Stomach (tissue), 9 donors: ENCODE results near the gene NME2. TPM values are rescaled to one million over a fixed set of nuclear protein-coding genes. Genes with fewer than 3 reads are reported as not detected.
"Not testable (repeated sequence)": the region's sequence is repeated elsewhere in the genome, so short reads cannot be mapped to it uniquely, and the experiment has no call there.

Experiments used
- DNase-seq, 2 donors: peaks; one replicate each; pipeline versions ENCODE4 v3.0.0 to v3.0.0-alpha.2; 2013 to 2019
- H3K27ac ChIP-seq, 5 donors: fragments of 200-600 bp in 4 of 5; sonication (generic) in 4 of 5; one replicate each; pipeline ENCODE4 v1.5.1; 2013 to 2019; ENCODE audit warnings: mild to moderate bottlenecking in 1 of 5, moderate library complexity in 1 of 5
- H3K27me3 ChIP-seq, 3 donors: fragments of 200-600 bp; sonication (generic); one replicate each; pipeline ENCODE4 v1.5.1; 2017 to 2019; ENCODE audit warnings: mixed run types in 1 of 3
- H3K36me3 ChIP-seq, 4 donors: fragments of 200-600 bp; sonication (generic); 1 replicate in 3 of 4; 2 replicates in 1 of 4; pipeline ENCODE4 v1.5.1; 2016 to 2019
- H3K4me1 ChIP-seq, 4 donors: fragments of 200-600 bp; sonication (generic); one replicate each; pipeline ENCODE4 v1.5.1; 2016 to 2019
- H3K4me3 ChIP-seq, 4 donors: fragments of 200-600 bp; sonication (generic) in 3 of 4; one replicate each; pipeline ENCODE4 v1.5.1; 2016 to 2019; ENCODE audit warnings: mild to moderate bottlenecking in 1 of 4
- H3K9me3 ChIP-seq, 4 donors: fragments of 200-600 bp; sonication (generic); one replicate each; pipeline ENCODE4 v1.5.1; 2016 to 2019
- CTCF ChIP-seq, 7 experiments: fragments of 450-650 bp in 4 of 7; fragments of 200-600 bp in 3 of 7; sonication (generic) in 3 of 7; IDR thresholded peaks; one replicate each; pipeline ENCODE4 v1.5.1; 2016 to 2019; ENCODE audit warnings: antibody characterized with exemption in 7 of 7, control low read depth in 2 of 7, mild to moderate bottlenecking in 1 of 7
- EP300 ChIP-seq: sonication (generic); formaldehyde crosslinking; IDR thresholded peaks from one replicate; pipeline ENCODE4 v1.6.1; 2017; ENCODE audit warnings: antibody characterized with exemption
- POLR2A ChIP-seq, 4 donors: fragments of 450-650 bp; IDR thresholded peaks; one replicate each; pipeline ENCODE4 v1.6.1; 2016; ENCODE audit warnings: antibody characterized with exemption in 4 of 4, control low read depth in 2 of 4, mild to moderate bottlenecking in 1 of 4, moderate library complexity in 1 of 4
- POLR2AphosphoS5 ChIP-seq, 3 donors: sonication (generic); formaldehyde crosslinking; IDR thresholded peaks; one replicate each; pipeline ENCODE4 v1.6.1; 2016; ENCODE audit warnings: antibody characterized with exemption in 3 of 3
- WGBS, 5 donors: extraction: QIAGEN DNeasy Blood & Tissue Kit in 3 of 5; methylation state at CpG; one replicate each; pipeline versions ENCODE4 v1.1.5 to v1.1.7; 2013 to 2018; 5-methylcytosine and 5-hydroxymethylcytosine counted together
- intact Hi-C: fragments of 100-400 bp; cut with DNase I; formaldehyde crosslinking; loops from one replicate; pipeline ENCODE4 v1.15.1; 2023; ENCODE audit warnings: low total_unique reads
- polyA plus RNA-seq, 3 donors: library from polyadenylated mRNA; stranded (reverse); fragments of 200-250 nt; gene quantifications; one replicate each; pipeline ENCODE4 v1.2.3, GENCODE V29; 2013
- total RNA-seq, 5 donors: library from RNA; depleted of rRNA; stranded (reverse); fragments of >200 nt; gene quantifications; one replicate each; pipeline versions ENCODE4 v1.1.0 to v1.2.3, GENCODE V29; 2014 to 2016
- donor health status: healthy with polysubstance abuse.
- donor health status: Bipolar disorder and iron deficiency.
- donor health status: healthy.

Gene NME2
- total and polyA plus RNA-seq, 8 donors = 127 to 877 (median 305) TPM

DNA sequence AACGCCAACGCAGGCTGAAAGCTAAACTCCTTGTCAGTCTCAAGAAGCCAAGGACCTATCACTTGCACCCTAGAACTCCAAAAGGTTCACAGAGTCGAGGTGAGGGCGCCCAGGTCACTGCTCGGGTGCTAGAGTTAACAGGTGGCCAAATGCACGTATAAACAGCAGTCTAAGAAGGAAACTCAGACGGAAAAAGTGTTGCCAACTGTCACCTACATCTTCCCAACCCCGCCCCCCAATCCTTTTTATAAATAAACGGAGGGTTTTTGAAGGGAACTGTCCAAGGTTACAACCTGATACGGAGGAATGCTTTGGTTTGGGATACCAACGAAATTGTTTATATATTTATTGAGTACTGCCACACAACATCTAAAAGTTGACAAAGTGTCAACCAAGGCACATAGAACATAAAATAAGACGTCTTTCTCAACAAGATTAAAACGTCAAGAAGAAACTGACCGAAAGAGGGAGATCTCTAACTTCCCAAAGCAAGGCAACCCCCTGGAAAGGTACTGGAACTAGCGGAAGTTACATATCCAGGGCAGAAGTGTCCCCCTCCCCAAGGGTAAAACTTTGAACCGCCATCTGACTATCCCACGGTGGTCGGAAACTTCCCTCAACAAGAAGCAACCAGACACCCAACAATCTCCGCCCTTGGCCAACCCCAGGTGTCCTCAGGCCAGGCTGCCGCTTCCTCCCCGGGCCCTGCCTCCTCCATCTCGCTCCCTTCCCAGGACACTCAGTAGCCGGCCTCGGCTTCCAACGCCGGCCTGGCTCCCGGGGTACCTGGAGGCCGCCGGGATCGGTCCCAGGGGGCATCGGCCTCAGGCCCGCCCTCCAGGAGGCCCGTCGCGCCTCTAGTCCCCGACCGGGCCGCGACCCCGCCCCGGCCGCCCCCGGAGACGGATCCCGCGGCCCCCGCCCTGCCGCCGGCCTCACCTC lies 46.5 kb upstream of the NME2 start:
- intact Hi-C loops = no loop called here
- Histone ChIP-seq H3K36me3 (no peaks in the 10 kb centered on the region), H3K27me3 (no peaks in the 10 kb centered on the region), H3K9me3 (no peaks in the 10 kb centered on the region), H3K4me3 (peak overlapping the region; percentile 81 to 100 (median 86)), H3K4me1 (peaks cover 26 to 59% (median 40%) of the 10 kb centered on the region in 4 donors), H3K27ac (peak overlapping the region; percentile 97 to 99 (median 99))
- 1 to 2% (median 1%) methylated on average over 31 to 49 of the region's 49 CpGs for WGBS, 5 donors
- peak in 1 of 7 experiments; percentile 11 for TF ChIP-seq CTCF (IDR thresholded peaks at IDR 0.05)
- TF ChIP-seq POLR2A (IDR thresholded peaks at IDR 0.05) = no peak
- DNase-seq = peak; percentile 44 to 84

DNA sequence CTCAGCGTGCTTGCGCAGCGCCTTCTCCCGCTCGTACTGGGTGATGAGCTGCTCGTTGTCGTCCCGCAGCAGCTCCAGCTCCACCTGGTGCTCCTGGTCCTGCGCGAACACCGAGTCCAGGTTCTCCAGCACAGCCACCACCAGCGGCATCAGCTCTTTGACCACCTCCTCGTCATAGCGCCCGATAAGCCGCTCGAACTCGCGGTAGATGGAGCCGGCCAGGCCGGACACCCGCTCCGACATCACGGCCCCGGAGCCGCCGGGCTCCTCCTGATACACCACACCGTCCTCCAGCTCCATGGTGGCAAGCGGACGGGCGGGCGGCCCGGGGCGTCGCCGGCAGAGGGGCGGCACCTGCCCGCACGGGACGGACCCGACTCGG lies 45.9 kb upstream of the NME2 start:
- whole genome bisulfite sequencing, 5 donors = 0 to 1% (median 0%) methylated on average over 13 to 42 of the region's 42 CpGs
- H3K9me3 ChIP-seq = no peaks in the 10 kb centered on the region
- intact Hi-C loops = no loop called here
- DNase-seq = peak; percentile 59 to 80
- no peaks in the 10 kb centered on the region for H3K27me3 ChIP-seq
- peaks cover 26 to 54% (median 39%) of the 10 kb centered on the region in 4 donors for H3K4me1 ChIP-seq
- peak overlapping the region; percentile 81 to 100 (median 86) for H3K4me3 ChIP-seq
- peak overlapping the region; percentile 97 to 99 (median 99) for H3K27ac ChIP-seq
- H3K36me3 ChIP-seq = no peaks in the 10 kb centered on the region
- TF ChIP-seq POLR2A (IDR thresholded peaks at IDR 0.05) = no peak
- TF ChIP-seq EP300 = no peak
- no peak for TF ChIP-seq CTCF (IDR thresholded peaks at IDR 0.05)
- TF ChIP-seq POLR2AphosphoS5 (IDR thresholded peaks at IDR 0.05) = no peak

DNA sequence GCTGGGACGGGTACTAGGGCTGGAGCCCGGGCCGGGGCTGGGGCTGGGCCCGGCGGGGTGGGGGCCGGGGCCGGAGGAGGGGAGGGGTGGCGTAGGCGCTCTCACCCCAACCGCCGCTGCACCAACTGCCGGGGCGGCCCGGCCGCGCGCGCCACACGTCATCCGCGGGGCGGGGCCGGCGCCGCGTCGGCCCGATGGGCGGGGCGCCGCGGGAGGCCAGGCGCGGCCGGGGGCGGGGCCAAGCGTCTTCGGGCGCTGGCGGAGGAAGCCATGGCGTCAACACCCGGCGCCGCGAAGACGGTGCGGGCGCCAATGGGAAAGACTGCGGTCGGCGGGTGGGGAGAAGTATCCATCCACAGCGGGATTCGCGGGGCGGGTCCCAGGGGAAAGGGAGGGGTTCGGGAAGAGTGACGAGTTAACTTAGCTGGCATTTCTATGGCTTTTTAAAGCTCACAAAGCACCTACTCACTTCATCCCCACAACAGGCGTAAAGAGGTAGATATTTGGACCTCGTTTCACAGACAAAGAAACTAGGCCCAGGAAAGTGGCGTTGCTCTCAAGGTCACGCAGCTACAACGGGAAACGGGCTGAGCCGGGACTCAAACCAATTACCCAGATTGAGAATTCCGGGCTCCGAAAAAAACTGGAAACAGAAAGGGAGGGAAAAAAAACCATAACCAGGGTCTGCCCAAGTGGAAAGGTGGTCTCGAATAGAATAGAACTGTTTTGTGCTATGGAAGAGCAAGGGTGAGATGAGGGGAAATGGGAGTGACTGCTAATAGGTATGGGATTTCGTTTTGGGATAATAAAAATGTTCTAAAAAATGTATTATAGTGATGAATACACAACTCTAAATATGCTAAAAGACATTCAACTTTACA lies 45.2 kb upstream of the NME2 start, which contains the start of gene SPAG9:
Gene SPAG9, minus strand, starts transcription at position 130 of the 881 bp plus-strand sequence. CDS start 212 bp downstream, outside the sequence.
- H3K9me3 ChIP-seq = no peaks in the 10 kb centered on the region
- H3K4me1 ChIP-seq = peaks cover 26 to 55% (median 41%) of the 10 kb centered on the region in 4 donors
- peak within 1 kb of the TSS; percentile 98 to 99 (median 99) for H3K27ac ChIP-seq
- DNase-seq = peak; percentile 95 to 99
- no peaks in the 10 kb centered on the region for H3K27me3 ChIP-seq
- no peaks in the 10 kb centered on the region for H3K36me3 ChIP-seq
- TF ChIP-seq POLR2A (IDR thresholded peaks at IDR 0.05) (peak in 2 of 4 donors; percentile 76), EP300 (no peak), POLR2AphosphoS5 (IDR thresholded peaks at IDR 0.05) (peak; percentile 90 to 96 (median 95))
- H3K4me3 ChIP-seq = peak within 1 kb of the TSS; percentile 81 to 100 (median 86)
- intact Hi-C loops = no loop called here
- 0 to 1% (median 1%) methylated on average over 33 to 68 of the region's 68 CpGs for WGBS, 5 donors

- Histone ChIP-seq H3K9me3 (no peaks in the 10 kb centered on the region), H3K27ac (peak overlapping the region; percentile 95 to 99 (median 99)), H3K27me3 (no peaks in the 10 kb centered on the region), H3K4me3 (peak overlapping the region; percentile 81 to 100 (median 86)), H3K4me1 (peaks cover 24 to 50% (median 36%) of the 10 kb centered on the region in 4 donors), H3K36me3 (no peaks in the 10 kb centered on the region)
- DNase-seq = peak; percentile 91 to 96
- intact Hi-C loops = no loop called here
- TF ChIP-seq POLR2AphosphoS5 (IDR thresholded peaks at IDR 0.05) (peak; percentile 96 to 97 (median 97)), EP300 (peak; percentile 55), CTCF (IDR thresholded peaks at IDR 0.05) (no peak), POLR2A (IDR thresholded peaks at IDR 0.05) (peak in 2 of 4 donors; percentile 90 to 97)
- 8 to 17% (median 14%) methylated on average over 23 of the region's 23 CpGs for WGBS, 5 donors
Observed at GRCh38 chr17:51121620-51122472, 44.4 kb upstream of the NME2 start.

DNA sequence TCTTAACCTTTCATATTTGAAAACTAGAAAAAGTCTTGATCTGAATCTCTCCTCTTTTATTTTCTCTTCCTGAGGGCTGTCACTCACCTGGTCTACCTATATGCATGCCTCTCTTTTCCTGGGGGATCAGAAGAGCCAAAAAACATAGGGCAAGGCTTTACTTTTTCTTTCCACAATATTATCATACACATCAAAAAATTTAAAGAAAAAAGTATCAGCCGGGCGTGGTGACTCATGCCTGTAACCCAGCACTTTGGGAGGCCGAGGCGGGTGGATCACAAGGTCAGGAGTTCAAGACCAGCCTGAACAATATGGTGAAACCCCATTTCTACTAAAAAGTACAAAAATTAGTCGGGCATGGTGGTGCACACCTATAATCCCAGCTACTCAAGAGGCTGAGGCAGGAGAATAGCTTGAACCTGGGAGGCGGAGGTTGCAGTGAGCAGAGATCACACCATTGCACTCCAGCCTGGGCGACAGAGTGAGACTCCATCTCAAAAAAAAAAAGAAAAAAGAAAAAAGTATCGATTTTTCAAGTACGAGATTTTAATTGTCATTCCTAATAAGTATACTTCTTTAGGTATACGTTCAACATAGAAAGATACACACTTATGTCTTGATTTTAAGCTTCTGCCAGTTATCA lies 43.6 kb upstream of the NME2 start:
- H3K4me3 ChIP-seq, intact Hi-C loops, H3K36me3 ChIP-seq, DNase-seq, H3K9me3 ChIP-seq, H3K27me3 ChIP-seq: not testable (repeated sequence)
- 77 to 83% (median 79%) methylated on average over 10 of the region's 10 CpGs for WGBS, 5 donors
- Histone ChIP-seq H3K4me1 (peaks cover 20 to 43% (median 30%) of the 10 kb centered on the region in 4 donors), H3K27ac (peak overlapping the region in 4 of 5 donors; percentile 98 to 99 (median 99))
